GM06990 (cell line): ENCODE results near the gene CLIP4.

Source experiments
- DNase-seq: peaks from one replicate; pipeline ENCODE4 v3.0.0-alpha.2; 2011; ENCODE audit not compliant: insufficient read length; ENCODE audit errors: extremely low read depth
- H3K27me3 ChIP-seq: replicated peaks from 2 replicates; pipeline ENCODE4 v1.6.0; 2011; ENCODE audit warnings: low read length; ENCODE audit not compliant: control insufficient read depth, insufficient read depth
- H3K36me3 ChIP-seq: 2 replicates; pipeline ENCODE4 v1.5.1; 2011; ENCODE audit warnings: low read length; ENCODE audit not compliant: control insufficient read depth, insufficient read depth
- H3K4me3 ChIP-seq: replicated peaks from 2 replicates; pipeline ENCODE4 v1.5.1; 2011; ENCODE audit warnings: low read depth, mild to moderate bottlenecking, control low read depth, low read length
- TF ChIP-seq, protein P1 (sequence below): IDR thresholded peaks from 2 replicates; pipeline ENCODE4 v1.5.1; 2011; ENCODE audit warnings: low read length, control low read depth, mild to moderate bottlenecking, inconsistent platforms; ENCODE audit not compliant: insufficient read depth, poor library complexity, severe bottlenecking

Gene CLIP4

DNA sequence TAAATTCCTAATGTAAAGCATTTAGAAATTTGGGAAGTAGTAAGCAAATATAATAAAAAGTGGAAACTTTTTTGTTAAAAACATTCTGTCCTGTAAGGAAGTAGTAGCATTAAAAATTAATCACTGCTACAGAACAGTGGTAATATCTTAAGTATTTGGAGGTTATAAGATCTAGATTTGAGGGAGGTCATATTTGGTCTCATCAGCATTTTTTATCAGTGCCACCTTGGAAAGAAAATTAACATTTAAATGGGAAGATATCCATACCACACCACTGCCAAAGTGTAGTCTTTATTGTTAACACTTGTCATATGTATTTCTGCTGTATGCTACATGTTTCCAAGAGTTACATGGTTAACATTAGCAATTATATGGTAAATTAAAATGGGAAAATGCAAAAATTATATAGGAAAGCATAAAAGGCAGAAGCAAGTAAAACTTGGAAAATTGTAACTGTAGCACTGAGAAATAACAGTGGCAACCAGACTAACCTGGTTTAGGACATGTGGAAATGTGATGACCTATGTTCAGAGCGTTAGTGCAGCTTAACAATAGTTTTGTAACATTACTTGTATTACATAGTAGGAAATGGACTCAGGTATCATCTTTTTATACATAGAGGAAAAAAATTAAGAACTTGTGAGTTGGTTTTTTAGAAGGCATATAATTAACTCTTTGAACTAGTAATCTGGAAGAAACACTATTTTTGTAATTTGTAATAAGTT, 47.2 kb downstream of the CLIP4 start:
- TF ChIP-seq, protein P1, sequence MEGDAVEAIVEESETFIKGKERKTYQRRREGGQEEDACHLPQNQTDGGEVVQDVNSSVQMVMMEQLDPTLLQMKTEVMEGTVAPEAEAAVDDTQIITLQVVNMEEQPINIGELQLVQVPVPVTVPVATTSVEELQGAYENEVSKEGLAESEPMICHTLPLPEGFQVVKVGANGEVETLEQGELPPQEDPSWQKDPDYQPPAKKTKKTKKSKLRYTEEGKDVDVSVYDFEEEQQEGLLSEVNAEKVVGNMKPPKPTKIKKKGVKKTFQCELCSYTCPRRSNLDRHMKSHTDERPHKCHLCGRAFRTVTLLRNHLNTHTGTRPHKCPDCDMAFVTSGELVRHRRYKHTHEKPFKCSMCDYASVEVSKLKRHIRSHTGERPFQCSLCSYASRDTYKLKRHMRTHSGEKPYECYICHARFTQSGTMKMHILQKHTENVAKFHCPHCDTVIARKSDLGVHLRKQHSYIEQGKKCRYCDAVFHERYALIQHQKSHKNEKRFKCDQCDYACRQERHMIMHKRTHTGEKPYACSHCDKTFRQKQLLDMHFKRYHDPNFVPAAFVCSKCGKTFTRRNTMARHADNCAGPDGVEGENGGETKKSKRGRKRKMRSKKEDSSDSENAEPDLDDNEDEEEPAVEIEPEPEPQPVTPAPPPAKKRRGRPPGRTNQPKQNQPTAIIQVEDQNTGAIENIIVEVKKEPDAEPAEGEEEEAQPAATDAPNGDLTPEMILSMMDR = no peak
- Histone ChIP-seq H3K4me3 (no peak overlapping the region), H3K36me3 (no peaks in the 10 kb centered on the region; the same call in 1 of the 2 replicates), H3K27me3 (no peaks in the 10 kb centered on the region)
- DNase-seq = no peak

DNA sequence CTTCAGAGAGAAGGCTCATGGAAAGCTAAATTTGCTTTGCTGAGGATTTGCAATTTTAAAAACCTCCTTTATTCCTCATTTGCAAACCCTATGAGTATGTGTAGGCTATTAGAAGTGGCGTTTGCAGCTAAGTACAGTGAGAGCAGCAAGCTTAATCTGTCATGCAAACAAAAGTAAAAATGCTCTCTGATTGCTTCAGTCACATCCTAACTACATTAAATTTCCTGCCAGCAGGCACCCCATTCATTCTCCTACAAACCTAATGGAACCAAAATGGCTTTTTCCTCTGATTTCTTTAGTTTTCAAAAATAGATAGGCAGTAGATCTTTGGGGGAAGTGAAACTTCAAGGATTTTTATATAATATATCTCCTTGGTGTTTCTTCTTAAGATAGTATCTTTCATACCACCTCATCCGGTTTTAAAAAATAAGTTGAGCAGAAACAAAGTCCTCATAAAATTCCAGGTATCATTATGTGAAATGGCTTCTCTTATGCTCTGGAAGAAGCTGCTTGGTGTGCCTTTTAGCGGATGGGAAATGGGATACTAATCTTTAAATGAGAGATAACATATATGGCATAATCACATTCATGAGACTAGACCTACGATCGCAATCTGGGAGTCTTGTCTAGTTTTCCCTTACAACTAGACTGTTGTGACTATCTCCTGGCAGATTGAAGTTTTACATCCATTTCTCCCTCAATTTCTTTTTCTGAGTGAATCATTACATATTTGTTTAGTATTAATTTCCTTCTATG, 49.1 kb downstream of the CLIP4 start:
- no peaks in the 10 kb centered on the region for H3K27me3 ChIP-seq
- H3K4me3 ChIP-seq = no peak overlapping the region
- DNase-seq = no peak
- no peaks in the 10 kb centered on the region; the same call in 1 of the 2 replicates for H3K36me3 ChIP-seq
- TF ChIP-seq, protein P1 = no peak

GRCh38 chr2:29165362-29166241, 50.4 kb downstream of the CLIP4 start:
- DNase-seq = no peak

DNA sequence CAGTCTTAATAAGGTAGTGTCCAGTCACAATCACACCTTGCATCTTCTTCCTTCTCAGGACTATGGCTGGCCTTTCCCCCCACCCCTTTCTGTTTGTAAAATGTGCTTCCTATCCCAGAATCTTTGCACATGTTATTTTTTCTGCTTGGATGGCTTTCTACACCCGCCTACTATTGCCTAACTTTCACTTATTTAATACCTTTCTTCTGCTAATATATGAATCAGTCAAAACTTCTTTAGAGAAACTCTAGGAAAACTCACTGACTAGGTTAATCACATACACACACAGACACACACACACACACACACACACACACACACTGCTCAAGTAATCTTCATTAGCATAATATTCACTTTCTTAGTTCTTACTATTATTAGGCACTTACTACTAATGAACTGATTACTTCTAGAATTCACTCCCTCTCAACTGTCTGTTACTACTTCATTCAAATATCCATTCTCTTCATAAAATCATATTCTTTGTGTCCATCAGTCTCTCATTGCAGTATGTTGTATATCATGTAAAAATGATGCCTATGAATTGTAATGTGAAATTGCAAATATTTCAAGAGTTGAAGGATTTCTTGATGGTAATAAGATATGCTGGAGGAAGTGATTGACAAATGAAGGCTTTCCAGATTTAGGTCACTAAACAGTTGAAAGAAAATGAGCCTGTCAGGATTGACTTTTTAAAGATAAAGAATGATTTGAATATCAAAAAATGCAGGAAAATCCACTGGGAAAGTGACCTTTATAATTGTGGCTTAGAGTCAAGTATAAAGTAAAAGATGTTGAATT, 51.2 kb downstream of the CLIP4 start:
- TF ChIP-seq, protein P1 = no peak
- H3K4me3 ChIP-seq = no peak overlapping the region
- no peaks in the 10 kb centered on the region; the same call in 1 of the 2 replicates for H3K36me3 ChIP-seq
- no peak for DNase-seq
- H3K27me3 ChIP-seq = no peaks in the 10 kb centered on the region

More at GRCh38 chr2:29165362-29166241, 50.4 kb downstream of the CLIP4 start:
- no peak overlapping the region for H3K4me3 ChIP-seq
- H3K27me3 ChIP-seq = no peaks in the 10 kb centered on the region
- no peaks in the 10 kb centered on the region; the same call in 1 of the 2 replicates for H3K36me3 ChIP-seq
- TF ChIP-seq, protein P1 = no peak

DNA sequence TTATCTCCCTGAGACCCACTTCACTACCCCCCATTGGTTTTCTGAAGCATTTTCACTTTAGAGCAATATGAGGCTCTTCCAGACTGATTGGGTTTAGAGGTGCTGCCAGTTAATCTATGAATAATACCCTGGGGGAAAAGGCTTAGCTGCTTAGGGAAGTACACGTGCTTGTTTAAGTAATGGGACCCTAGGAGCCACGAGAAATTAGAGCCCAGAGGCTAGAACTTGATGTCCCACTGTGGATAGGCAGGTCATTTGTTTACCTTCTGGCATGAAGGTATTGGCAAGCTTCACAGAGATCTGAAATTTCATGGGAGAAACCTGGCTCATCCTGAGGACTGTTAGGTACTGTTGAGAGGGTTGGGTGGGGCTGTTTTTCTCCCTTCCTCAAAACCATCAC, 59.7 kb downstream of the CLIP4 start:
- no peak overlapping the region for H3K4me3 ChIP-seq
- TF ChIP-seq, protein P1 = no peak
- H3K36me3 ChIP-seq = no peaks in the 10 kb centered on the region; the same call in none of the 2 replicates
- H3K27me3 ChIP-seq = no peaks in the 10 kb centered on the region
- no peak for DNase-seq
